Caco-2 (cell line): Measurements from ENCODE around the gene LYST. TPM values are rescaled to one million over a fixed set of nuclear protein-coding genes. Genes with fewer than 3 reads are reported as not detected.

Experiments
- BruUV-seq: library from RNA; stranded (reverse); fragments of 400-500 nt; replicated peaks from 2 replicates; lab custom pipeline; 2021; lab: Mats Ljungman, UMichigan
- CTCF ChIA-PET: fragments of 300-600 bp; sonication (Branson Sonifier 250); formaldehyde crosslinking; loops from one replicate; lab custom pipeline; 2022; ENCODE audit warnings: antibody characterized with exemption; lab: Charles Lee
- POLR2A ChIA-PET: fragments of 300-600 bp; sonication (Branson Sonifier 250); formaldehyde crosslinking; loops from one replicate; lab custom pipeline; 2022; ENCODE audit warnings: antibody characterized with exemption; lab: Charles Lee
- DNase-seq, 2 experiments: peaks; one replicate each; pipeline versions ENCODE4 v3.0.0 to v3.0.0-alpha.2; 2020 to 2022
- H3K27me3 ChIP-seq: replicated peaks from 2 replicates; pipeline ENCODE4 v1.6.0; 2011; ENCODE audit warnings: low read length; ENCODE audit not compliant: control insufficient read depth, insufficient read depth
- H3K36me3 ChIP-seq: 2 replicates; pipeline ENCODE4 v1.5.1; 2011; ENCODE audit warnings: low read length; ENCODE audit not compliant: control insufficient read depth, insufficient read depth
- H3K4me1 ChIP-seq: fragments of 250-450 bp; sonication (Bioruptor Pico); 2 replicates; pipeline ENCODE4 v1.5.1; 2020; ENCODE audit warnings: mild to moderate bottlenecking
- H3K4me3 ChIP-seq: 2 replicates; pipeline ENCODE4 v1.5.1; 2011; ENCODE audit warnings: low read depth, mild to moderate bottlenecking, control low read depth, low read length
- H3K9me3 ChIP-seq: fragments of 250-450 bp; sonication (Bioruptor Pico); 2 replicates; pipeline ENCODE4 v1.5.1; 2020; ENCODE audit warnings: mild to moderate bottlenecking, moderate library complexity
- H3K27ac Mint-ChIP-seq: one replicate; pipeline ENCODE4 v1.8.0; 2022; ENCODE audit warnings: mixed read lengths; ENCODE audit not compliant: unreplicated experiment
- H3K27me3 Mint-ChIP-seq: one replicate; pipeline ENCODE4 v1.8.0; 2022; ENCODE audit warnings: mixed read lengths; ENCODE audit not compliant: insufficient read depth, unreplicated experiment
- H3K36me3 Mint-ChIP-seq: one replicate; pipeline ENCODE4 v1.8.0; 2022; ENCODE audit warnings: mild to moderate bottlenecking, mixed read lengths; ENCODE audit not compliant: insufficient read depth, unreplicated experiment
- H3K4me1 Mint-ChIP-seq: one replicate; pipeline ENCODE4 v1.8.0; 2022; ENCODE audit warnings: low read depth, mixed read lengths; ENCODE audit not compliant: unreplicated experiment
- H3K4me3 Mint-ChIP-seq: one replicate; pipeline ENCODE4 v1.8.0; 2022; ENCODE audit warnings: mild to moderate bottlenecking, moderate library complexity, mixed read lengths; ENCODE audit not compliant: unreplicated experiment
- H3K9me3 Mint-ChIP-seq: one replicate; pipeline ENCODE4 v1.8.0; 2022; ENCODE audit warnings: mixed read lengths; ENCODE audit not compliant: unreplicated experiment
- CTCF ChIP-seq, 2 experiments: fragments of 200-600 bp in 1 of 2; IDR thresholded peaks; 1 replicate in 1 of 2; 2 replicates in 1 of 2; pipeline versions ENCODE4 v1.5.1 to v1.8.0; 2011 to 2022; ENCODE audit warnings: antibody characterized with exemption in 1 of 2, control low read depth in 1 of 2, inconsistent platforms in 1 of 2, low read depth in 1 of 2, low read length in 1 of 2, mild to moderate bottlenecking in 1 of 2, moderate library complexity in 1 of 2; ENCODE audit not compliant: insufficient read depth in 1 of 2, severe bottlenecking in 1 of 2, unreplicated experiment in 1 of 2
- intact Hi-C: fragments of 100-400 bp; cut with micrococcal nuclease; formaldehyde crosslinking; loops from one replicate; pipeline ENCODE4 v1.10.0; 2022; ENCODE audit not compliant: unreplicated experiment
- total RNA-seq: library from RNA; stranded (reverse); gene quantifications from 2 replicates; pipeline ENCODE4 v1.2.3, GENCODE V29; 2022

Gene LYST
- total RNA-seq, 1 experiment from 2014 or later, result 5.6 TPM

GRCh38 chr1:235892734-235893413, 26.2 kb upstream of the LYST start:
- ChIA-PET POLR2A (interaction anchor here (0.7 kb wide), 1 partner anchor 28 kb away, joined by 3 read pairs; no protein-coding TSS in a partner anchor), CTCF (interaction anchor here (0.7 to 1.1 kb wide), 3 partner anchors 27 to 79 kb away, joined by 4 to 9 read pairs (median 4); partner anchors contain the start of gene LYST)
- Mint-ChIP-seq H3K9me3 (peaks cover 7% of the 10 kb centered on the region), H3K27ac (peak overlapping the region; percentile 59), H3K4me1 (peaks cover 28% of the 10 kb centered on the region), H3K4me3 (peak overlapping the region; percentile 65), H3K36me3 (peaks cover 4% of the 10 kb centered on the region), H3K27me3 (no peaks in the 10 kb centered on the region)
- DNase-seq, result peak; percentile 76 to 89
- Histone ChIP-seq H3K36me3 (no peaks in the 10 kb centered on the region), H3K4me1 (peaks cover 35% of the 10 kb centered on the region), H3K9me3 (no peaks in the 10 kb centered on the region), H3K27me3 (no peaks in the 10 kb centered on the region), H3K4me3 (no peak overlapping the region)
- BruUV-seq, result TSS peak; percentile 76
- intact Hi-C loops, result loop anchor here (1.0 kb wide), 1 partner anchor 27 kb away; the partner anchor contains the start of gene LYST
- TF ChIP-seq CTCF (IDR thresholded peaks at IDR 0.05; ENCODE audit: insufficient read depth in 1 of 2, low read depth in 1 of 2, low read length in 1 of 2, severe bottlenecking in 1 of 2, unreplicated experiment in 1 of 2), result no peak

- Histone ChIP-seq H3K36me3 (no peaks in the 10 kb centered on the region), H3K4me3 (no peak overlapping the region), H3K4me1 (peaks cover 35% of the 10 kb centered on the region), H3K9me3 (no peaks in the 10 kb centered on the region), H3K27me3 (no peaks in the 10 kb centered on the region)
- H3K4me3 Mint-ChIP-seq, result peak overlapping the region; percentile 65
- intact Hi-C loops, result loop anchor here (1.0 kb wide), 1 partner anchor 26 kb away; the partner anchor contains the start of gene LYST
- H3K36me3 Mint-ChIP-seq, result peaks cover 4% of the 10 kb centered on the region
- CTCF ChIA-PET, result interaction anchor here (0.7 to 1.0 kb wide), 2 partner anchors 26 to 80 kb away, joined by 4 to 9 read pairs; partner anchors contain the start of gene LYST
- H3K4me1 Mint-ChIP-seq, result peaks cover 29% of the 10 kb centered on the region
- peak overlapping the region; percentile 59 for H3K27ac Mint-ChIP-seq
- DNase-seq, result no peak
- BruUV-seq, result no TSS peak
- POLR2A ChIA-PET, result interaction anchor here (0.7 kb wide), 1 partner anchor 28 kb away, joined by 3 read pairs; no protein-coding TSS in a partner anchor
- H3K9me3 Mint-ChIP-seq, result peaks cover 6% of the 10 kb centered on the region
- no peak for TF ChIP-seq CTCF (IDR thresholded peaks at IDR 0.05; ENCODE audit: insufficient read depth in 1 of 2, low read depth in 1 of 2, low read length in 1 of 2, severe bottlenecking in 1 of 2, unreplicated experiment in 1 of 2)
- H3K27me3 Mint-ChIP-seq, result no peaks in the 10 kb centered on the region
Measured at GRCh38 chr1:235892202-235892601, 25.5 kb upstream of the LYST start.

- Histone ChIP-seq H3K4me1 (peaks cover 32% of the 10 kb centered on the region), H3K36me3 (no peaks in the 10 kb centered on the region), H3K27me3 (no peaks in the 10 kb centered on the region), H3K4me3 (no peak overlapping the region), H3K9me3 (no peaks in the 10 kb centered on the region)
- DNase-seq, result no peak
- H3K9me3 Mint-ChIP-seq, result peaks cover 6% of the 10 kb centered on the region
- no peaks in the 10 kb centered on the region for H3K27me3 Mint-ChIP-seq
- no peak for TF ChIP-seq CTCF (IDR thresholded peaks at IDR 0.05; ENCODE audit: insufficient read depth in 1 of 2, low read depth in 1 of 2, low read length in 1 of 2, severe bottlenecking in 1 of 2, unreplicated experiment in 1 of 2)
- no peak overlapping the region for H3K4me3 Mint-ChIP-seq
- no TSS peak for BruUV-seq
- POLR2A ChIA-PET, result no interaction called here
- intact Hi-C loops, result no loop called here
- H3K4me1 Mint-ChIP-seq, result peaks cover 39% of the 10 kb centered on the region
- no peak overlapping the region for H3K27ac Mint-ChIP-seq
- no peaks in the 10 kb centered on the region for H3K36me3 Mint-ChIP-seq
- CTCF ChIA-PET, result no interaction called here
Measured at GRCh38 chr1:235888119-235888643, 21.5 kb upstream of the LYST start.
